Brain pericyte (primary cell): Measurements from ENCODE around the gene BOD1L1.

ENCODE experiments used
- DNase-seq: peaks from one replicate; pipeline ENCODE4 v3.0.0-alpha.2; 2012; ENCODE audit warnings: low read depth, low spot score

Gene BOD1L1

DNA sequence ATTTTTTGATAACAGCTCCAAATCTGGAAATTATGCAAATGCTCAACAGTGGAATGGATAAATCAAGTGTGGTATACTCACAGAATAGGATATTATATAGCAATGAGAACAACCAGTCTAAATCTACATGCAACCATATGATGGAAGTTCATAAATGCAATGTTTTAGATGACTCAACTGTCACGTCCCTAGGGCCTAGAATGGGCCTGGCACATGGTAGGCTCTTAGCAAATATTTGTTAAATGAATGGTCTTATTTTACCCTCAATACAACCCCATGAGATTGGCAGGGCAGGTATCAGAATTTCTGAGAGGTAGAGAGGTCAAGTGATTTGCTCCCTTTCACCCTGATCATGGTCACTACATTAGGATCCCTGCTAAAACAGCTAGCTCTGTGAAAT, 68.6 kb downstream of the BOD1L1 start:
- DNase-seq, result no peak

DNA sequence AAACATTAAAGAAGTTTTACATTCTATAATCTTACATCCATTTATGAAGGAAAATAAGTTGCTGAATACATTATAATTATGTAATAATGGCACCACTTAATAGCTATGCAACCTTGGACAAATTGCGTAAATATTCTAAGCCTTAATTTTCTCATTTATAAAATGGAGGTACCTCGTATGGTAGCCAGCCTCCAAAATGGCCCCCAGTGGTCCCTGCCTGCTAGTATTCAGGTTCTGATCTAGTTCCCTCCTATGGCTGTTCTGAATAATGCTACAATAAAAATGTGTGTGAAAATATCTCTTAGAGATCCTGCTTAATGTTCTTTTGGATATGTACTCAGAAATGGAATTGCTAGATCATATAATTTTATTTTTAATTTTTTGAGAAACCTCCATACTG, 72.2 kb downstream of the BOD1L1 start:
- DNase-seq, result no peak

- DNase-seq, result no peak
Measured at GRCh38 chr4:13553081-13553480, 74.4 kb downstream of the BOD1L1 start.

DNA sequence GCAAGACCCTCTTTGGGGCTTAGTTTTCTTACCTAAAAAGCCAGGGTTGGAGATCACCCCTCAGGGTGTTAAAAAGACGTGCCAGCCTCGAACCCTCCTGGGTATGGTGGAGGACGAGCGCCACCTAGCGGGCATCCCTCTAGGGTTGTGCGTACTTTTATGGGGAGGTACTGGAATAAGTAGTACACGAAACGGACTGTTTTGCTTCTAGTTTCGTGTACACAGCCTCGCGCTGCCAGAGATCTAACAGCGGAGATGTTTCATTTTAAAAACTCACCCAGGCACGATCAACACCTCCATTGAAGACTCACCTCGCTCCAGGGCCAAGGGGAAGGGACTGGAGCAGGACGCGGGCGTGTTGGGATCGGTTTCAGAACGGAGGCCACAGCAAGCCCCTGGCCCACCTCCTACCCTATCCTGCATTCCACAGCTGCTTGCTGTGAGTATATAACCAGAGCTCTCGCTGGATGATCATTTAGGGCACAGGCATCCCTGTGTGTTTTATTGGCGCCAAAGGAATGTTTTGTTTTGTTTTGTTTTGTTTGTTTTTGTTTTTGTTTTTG, 78.5 kb downstream of the BOD1L1 start:
- DNase-seq, result peak; percentile 22

GRCh38 chr4:13548059-13548983, 79.2 kb downstream of the BOD1L1 start:
- DNase-seq, result no peak

GRCh38 chr4:13547485-13548041, 80.0 kb downstream of the BOD1L1 start:
- no peak for DNase-seq

DNA sequence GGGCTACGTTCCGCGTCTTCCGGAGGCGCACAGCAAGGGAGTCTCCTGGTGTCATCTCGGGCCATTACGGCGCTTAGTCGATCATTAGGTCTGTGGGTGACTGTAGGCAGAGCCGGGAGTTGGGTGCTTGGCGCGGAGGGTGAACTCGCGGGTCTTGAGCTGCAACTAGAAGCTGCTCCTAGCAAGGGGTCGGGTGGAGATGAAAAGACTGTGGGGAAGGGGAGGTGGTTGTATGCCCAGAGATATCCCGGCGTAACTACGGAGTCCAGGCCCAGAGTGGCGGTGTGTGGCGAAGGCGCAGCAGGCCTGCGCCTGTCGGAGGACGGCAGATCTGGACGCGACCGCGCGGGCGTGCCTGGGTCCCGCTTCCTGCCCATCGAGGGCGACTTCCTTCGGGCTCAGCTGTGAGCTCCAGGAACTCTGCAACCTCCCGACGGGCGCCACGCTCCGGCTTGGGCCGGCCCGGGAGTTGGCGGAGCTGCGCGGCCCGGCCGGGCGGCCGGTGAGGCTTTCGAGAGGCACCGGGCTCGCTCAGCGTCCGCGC, 80.5 kb downstream of the BOD1L1 start:
- no peak for DNase-seq

DNA sequence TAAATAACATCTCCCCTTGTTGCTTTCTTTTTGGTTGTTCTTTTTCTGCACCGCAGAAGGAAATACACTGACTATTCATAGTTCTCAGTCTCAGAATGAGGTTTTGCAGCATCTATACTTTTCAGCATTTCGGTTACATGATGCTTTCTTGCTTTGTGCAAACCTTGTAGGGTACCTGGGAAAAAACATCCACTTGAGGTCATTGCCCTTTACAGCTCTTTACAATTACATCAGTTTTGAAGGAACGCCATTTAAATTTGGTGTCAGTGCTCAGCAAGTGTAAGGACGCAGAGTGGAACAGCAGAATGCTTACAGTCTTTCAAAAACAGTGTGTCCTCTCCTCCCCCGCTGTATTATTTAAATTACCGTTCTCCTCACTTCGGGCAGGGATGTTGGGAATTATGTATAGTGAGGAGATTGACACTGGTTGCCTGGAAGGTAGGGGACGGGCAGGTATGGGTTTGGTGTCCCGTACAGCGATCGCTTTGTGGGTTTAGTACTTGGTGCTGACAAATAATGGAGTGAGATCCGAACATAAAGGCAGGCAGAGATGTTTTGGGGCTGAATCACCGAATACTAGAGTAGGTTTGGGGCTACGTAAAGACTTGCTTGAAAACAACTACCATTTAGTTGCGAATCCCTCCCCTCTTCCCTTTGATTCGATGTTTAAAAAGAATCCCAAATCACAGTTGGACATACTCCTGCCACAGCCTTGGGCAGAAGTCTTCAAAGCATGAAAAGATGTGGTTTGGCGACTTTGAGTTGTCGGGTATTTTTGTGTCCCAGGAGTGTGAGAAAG, 81.2 kb downstream of the BOD1L1 start:
- DNase-seq, result no peak

- no peak for DNase-seq
Measured at GRCh38 chr4:13545394-13545808, 82.1 kb downstream of the BOD1L1 start.

- peak; percentile 26 for DNase-seq
Measured at GRCh38 chr4:13544606-13545393, 82.7 kb downstream of the BOD1L1 start.

- DNase-seq, result no peak
Measured at GRCh38 chr4:13543839-13544605, 83.5 kb downstream of the BOD1L1 start, which contains the start of gene NKX3-2. NKX3-2 (minus strand) TSS chr4:13544508; CDS start chr4:13544414, 94 bp downstream.

DNA sequence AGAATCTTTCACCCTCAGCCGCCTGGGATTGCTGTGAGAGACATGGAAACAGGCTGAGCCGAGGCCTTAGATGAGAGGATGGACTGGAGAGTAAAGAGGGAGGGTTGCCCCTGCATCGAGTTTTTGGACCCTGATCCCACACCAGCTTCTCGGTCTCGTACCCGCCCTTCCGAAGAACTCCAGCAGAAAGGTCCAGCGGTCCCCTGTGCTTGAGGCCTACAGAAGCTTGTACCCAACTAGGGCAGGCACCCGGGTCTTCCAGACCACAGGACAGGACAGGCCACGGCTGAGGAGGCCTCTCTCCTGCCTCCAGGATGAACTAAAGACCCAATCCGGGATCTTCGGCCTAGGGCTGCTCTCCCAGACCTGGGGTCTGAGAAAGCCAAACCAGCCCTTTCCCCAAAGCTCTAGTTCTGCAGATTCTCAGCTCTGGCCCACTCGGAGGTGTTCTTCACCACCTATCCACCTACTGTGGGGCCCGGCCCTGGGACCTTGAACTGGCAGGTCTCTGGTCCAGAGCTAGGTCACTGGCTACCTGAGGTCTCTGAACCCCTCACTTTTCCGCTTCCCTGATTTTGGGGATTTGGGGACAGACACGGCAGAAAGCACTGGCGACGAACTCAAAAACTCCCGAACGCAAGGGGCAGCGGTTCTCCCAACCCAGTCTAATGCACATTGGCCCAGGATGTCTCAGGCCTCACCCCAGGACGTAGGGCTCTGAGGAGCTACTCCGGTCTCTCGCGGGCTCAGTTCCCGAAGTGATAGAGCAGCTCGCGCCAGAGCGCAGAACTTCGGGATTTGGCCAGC, 84.3 kb downstream of the BOD1L1 start:
- DNase-seq, result no peak

- no peak for DNase-seq
Measured at GRCh38 chr4:13542577-13543031, 84.9 kb downstream of the BOD1L1 start.

- DNase-seq, result no peak
Measured at GRCh38 chr4:13541720-13542576, 85.6 kb downstream of the BOD1L1 start.

DNA sequence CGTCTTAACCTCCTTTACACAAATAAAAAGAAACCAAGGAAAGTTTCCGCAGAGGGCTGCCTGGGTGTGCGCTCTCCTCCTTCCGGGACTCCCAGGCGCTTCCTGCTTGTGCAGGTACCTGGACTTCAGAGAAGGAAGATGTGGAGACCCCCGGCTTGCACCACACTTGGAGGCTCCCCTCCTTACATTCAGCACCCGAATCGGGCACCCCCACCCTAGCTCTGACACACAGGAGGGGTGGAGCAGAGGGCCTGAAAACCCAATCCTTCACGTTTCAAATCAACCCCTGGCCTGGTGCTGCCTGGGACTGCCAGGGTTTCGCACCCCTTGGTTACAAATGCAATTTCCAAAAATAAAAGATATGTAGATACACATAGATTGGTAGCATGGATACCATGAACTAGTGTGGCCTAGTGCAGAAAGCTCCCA, 86.3 kb downstream of the BOD1L1 start:
- DNase-seq, result no peak

DNA sequence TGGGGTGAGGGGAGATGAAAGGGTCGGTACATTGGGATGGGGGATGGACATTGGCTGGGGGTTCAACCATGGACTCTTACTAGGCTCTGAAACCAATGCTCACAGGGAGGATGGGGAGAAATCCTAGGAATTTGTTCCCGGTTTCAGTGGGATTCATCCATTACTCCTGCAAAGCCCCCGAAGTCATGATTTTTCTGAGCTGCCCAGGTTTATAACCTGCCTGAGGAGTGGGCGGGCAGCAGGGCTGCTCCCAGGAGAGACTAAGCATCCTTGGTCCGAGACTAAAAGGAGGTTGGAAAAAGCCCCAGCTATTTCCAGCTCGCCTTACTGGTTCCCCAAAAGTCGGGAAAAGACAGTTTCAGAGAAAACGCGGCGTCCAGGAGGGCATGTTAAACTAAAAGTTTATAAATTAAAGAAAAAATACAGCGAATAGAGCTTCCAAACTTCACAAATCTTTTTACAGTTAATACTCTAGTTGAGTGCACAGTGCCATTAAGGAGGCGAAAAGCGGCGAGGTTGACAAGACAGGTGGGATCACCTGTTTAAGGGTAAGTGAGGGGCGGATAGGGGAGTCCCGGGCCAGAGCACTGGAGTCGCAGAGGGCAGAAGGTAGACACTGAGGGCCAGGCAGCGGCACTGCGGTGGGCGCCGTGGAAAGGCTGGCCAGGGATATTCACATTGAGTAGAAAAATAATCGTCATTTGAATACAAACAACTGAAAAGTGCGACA, 86.9 kb downstream of the BOD1L1 start:
- DNase-seq, result no peak
